Measurements from ENCODE around the gene LRRTM4. TPM values are rescaled to one million over a fixed set of nuclear protein-coding genes. Genes with fewer than 3 reads are reported as not detected.
A peak's percentile ranks its signal among the peaks of the same experiment; 100 is the strongest.

LRRTM4 gene
- total RNA-seq, 1 donor from 2014 or later, result 28.8 TPM

GRCh38 chr2:77328134-77328931, 193.8 kb downstream of the LRRTM4 start:
- H3K27ac Mint-ChIP-seq, result peak overlapping the region; percentile 79
- H3K9me3 Mint-ChIP-seq, result peaks cover 13% of the 10 kb centered on the region
- peak overlapping the region; percentile 10 for H3K4me3 Mint-ChIP-seq
- peaks cover 11% of the 10 kb centered on the region for H3K36me3 Mint-ChIP-seq
- peaks cover 47% of the 10 kb centered on the region for H3K4me1 Mint-ChIP-seq
- H3K27me3 Mint-ChIP-seq (ENCODE audit: low read depth), result no peaks in the 10 kb centered on the region
- no peak for DNase-seq (ENCODE audit: low spot score in 2 of 2, unreplicated experiment in 2 of 2)
- TF ChIP-seq, protein P1, sequence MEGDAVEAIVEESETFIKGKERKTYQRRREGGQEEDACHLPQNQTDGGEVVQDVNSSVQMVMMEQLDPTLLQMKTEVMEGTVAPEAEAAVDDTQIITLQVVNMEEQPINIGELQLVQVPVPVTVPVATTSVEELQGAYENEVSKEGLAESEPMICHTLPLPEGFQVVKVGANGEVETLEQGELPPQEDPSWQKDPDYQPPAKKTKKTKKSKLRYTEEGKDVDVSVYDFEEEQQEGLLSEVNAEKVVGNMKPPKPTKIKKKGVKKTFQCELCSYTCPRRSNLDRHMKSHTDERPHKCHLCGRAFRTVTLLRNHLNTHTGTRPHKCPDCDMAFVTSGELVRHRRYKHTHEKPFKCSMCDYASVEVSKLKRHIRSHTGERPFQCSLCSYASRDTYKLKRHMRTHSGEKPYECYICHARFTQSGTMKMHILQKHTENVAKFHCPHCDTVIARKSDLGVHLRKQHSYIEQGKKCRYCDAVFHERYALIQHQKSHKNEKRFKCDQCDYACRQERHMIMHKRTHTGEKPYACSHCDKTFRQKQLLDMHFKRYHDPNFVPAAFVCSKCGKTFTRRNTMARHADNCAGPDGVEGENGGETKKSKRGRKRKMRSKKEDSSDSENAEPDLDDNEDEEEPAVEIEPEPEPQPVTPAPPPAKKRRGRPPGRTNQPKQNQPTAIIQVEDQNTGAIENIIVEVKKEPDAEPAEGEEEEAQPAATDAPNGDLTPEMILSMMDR (IDR thresholded peaks at IDR 0.05; ENCODE audit: unreplicated experiment), result no peak

DNA sequence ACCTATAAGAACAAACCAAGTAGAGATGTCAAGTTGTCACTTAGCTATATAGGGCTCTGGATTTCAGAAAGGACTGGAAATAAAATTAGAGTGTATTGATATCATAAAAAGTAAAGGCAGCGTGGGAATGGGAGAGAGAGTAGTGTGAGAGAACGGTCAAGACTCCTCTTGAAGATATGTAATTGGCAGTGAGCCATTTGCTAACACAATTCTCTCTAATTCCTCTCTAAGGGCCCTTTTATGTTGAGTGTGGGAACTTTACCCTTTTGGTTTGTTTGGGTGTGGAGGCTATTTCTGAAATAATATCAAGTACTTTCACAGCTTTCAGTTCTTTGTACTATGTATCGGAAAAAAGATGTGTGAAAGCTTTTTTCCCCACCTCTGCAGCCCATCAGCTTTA, 196.8 kb downstream of the LRRTM4 start:
- peaks cover 3% of the 10 kb centered on the region for H3K36me3 Mint-ChIP-seq
- H3K4me1 Mint-ChIP-seq, result peaks cover 47% of the 10 kb centered on the region
- no peak for DNase-seq (ENCODE audit: low spot score in 2 of 2, unreplicated experiment in 2 of 2)
- H3K4me3 Mint-ChIP-seq, result no peak overlapping the region
- TF ChIP-seq, protein P1 (IDR thresholded peaks at IDR 0.05; ENCODE audit: unreplicated experiment), result no peak
- peaks cover 5% of the 10 kb centered on the region for H3K9me3 Mint-ChIP-seq
- H3K27me3 Mint-ChIP-seq (ENCODE audit: low read depth), result no peaks in the 10 kb centered on the region
- H3K27ac Mint-ChIP-seq, result no peak overlapping the region

- H3K36me3 Mint-ChIP-seq, result peaks cover 6% of the 10 kb centered on the region
- no peak overlapping the region for H3K27ac Mint-ChIP-seq
- H3K27me3 Mint-ChIP-seq (ENCODE audit: low read depth), result no peaks in the 10 kb centered on the region
- H3K4me1 Mint-ChIP-seq, result peaks cover 18% of the 10 kb centered on the region
- H3K4me3 Mint-ChIP-seq, result no peak overlapping the region
- no peak for DNase-seq (ENCODE audit: low spot score in 2 of 2, unreplicated experiment in 2 of 2)
- H3K9me3 Mint-ChIP-seq, result peaks cover 10% of the 10 kb centered on the region
- TF ChIP-seq, protein P1 (IDR thresholded peaks at IDR 0.05; ENCODE audit: unreplicated experiment), result no peak
Measured at GRCh38 chr2:77322431-77322830, 199.7 kb downstream of the LRRTM4 start.

DNA sequence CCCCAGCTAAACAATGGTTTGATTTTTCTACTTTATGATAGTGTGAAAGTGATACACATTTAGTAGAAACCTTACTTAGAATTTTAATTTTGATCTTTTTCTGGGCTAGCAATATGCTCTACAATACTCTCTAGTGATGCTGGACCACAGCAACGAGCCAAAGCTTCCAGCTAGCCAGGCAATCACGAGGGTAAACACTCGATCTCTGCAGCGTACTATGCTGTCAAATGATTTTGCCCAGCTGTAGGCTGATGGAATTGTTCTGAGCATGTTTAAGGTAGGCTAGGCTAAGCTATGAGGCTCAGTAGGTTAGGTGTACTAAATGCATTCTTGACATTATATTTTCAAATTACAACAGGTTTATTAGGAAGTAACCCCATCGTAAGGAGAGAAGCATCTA, 207.5 kb downstream of the LRRTM4 start:
- peaks cover 8% of the 10 kb centered on the region for H3K9me3 Mint-ChIP-seq
- no peak overlapping the region for H3K27ac Mint-ChIP-seq
- H3K4me3 Mint-ChIP-seq, result no peak overlapping the region
- no peaks in the 10 kb centered on the region for H3K27me3 Mint-ChIP-seq (ENCODE audit: low read depth)
- peaks cover 2% of the 10 kb centered on the region for H3K4me1 Mint-ChIP-seq
- peaks cover 2% of the 10 kb centered on the region for H3K36me3 Mint-ChIP-seq
- TF ChIP-seq, protein P1 (IDR thresholded peaks at IDR 0.05; ENCODE audit: unreplicated experiment), result no peak
- DNase-seq (ENCODE audit: low spot score in 2 of 2, unreplicated experiment in 2 of 2), result no peak

DNA sequence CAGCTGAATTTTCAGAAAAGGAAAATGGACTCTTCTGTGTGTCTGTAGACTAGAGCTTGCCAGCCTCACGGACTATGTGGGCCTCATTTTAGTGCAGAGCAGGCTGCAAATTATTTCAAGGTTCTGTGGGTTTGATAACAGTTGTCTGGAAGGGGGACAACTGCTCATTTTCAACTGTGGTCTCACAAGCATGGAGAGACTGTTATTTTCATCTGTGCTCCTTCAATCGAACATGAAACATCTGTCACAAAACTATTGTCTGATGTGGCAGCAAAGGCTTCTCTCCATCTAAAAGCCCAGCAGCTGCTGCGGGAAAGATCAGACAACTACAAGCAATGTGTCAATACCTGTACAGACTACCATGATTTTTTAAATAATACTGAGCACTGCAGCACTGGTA, 211.8 kb downstream of the LRRTM4 start:
- peak overlapping the region; percentile 9 for H3K27ac Mint-ChIP-seq
- DNase-seq (ENCODE audit: low spot score in 2 of 2, unreplicated experiment in 2 of 2), result no peak

More for the DNA sequence above, 211.8 kb downstream of the LRRTM4 start:
- Mint-ChIP-seq H3K27me3 (ENCODE audit: low read depth) (no peaks in the 10 kb centered on the region), H3K4me1 (peaks cover 4% of the 10 kb centered on the region), H3K36me3 (no peaks in the 10 kb centered on the region), H3K4me3 (no peak overlapping the region), H3K9me3 (peaks cover 6% of the 10 kb centered on the region)
- TF ChIP-seq, protein P1 (IDR thresholded peaks at IDR 0.05; ENCODE audit: unreplicated experiment), result no peak
